ENCODE measurements around the gene NPHS1. TPM values are rescaled to one million over a fixed set of nuclear protein-coding genes. Genes with fewer than 3 reads are reported as not detected.

NPHS1 gene, protein sequence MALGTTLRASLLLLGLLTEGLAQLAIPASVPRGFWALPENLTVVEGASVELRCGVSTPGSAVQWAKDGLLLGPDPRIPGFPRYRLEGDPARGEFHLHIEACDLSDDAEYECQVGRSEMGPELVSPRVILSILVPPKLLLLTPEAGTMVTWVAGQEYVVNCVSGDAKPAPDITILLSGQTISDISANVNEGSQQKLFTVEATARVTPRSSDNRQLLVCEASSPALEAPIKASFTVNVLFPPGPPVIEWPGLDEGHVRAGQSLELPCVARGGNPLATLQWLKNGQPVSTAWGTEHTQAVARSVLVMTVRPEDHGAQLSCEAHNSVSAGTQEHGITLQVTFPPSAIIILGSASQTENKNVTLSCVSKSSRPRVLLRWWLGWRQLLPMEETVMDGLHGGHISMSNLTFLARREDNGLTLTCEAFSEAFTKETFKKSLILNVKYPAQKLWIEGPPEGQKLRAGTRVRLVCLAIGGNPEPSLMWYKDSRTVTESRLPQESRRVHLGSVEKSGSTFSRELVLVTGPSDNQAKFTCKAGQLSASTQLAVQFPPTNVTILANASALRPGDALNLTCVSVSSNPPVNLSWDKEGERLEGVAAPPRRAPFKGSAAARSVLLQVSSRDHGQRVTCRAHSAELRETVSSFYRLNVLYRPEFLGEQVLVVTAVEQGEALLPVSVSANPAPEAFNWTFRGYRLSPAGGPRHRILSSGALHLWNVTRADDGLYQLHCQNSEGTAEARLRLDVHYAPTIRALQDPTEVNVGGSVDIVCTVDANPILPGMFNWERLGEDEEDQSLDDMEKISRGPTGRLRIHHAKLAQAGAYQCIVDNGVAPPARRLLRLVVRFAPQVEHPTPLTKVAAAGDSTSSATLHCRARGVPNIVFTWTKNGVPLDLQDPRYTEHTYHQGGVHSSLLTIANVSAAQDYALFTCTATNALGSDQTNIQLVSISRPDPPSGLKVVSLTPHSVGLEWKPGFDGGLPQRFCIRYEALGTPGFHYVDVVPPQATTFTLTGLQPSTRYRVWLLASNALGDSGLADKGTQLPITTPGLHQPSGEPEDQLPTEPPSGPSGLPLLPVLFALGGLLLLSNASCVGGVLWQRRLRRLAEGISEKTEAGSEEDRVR (N-terminal part only)
- total RNA-seq: not detected

DNA sequence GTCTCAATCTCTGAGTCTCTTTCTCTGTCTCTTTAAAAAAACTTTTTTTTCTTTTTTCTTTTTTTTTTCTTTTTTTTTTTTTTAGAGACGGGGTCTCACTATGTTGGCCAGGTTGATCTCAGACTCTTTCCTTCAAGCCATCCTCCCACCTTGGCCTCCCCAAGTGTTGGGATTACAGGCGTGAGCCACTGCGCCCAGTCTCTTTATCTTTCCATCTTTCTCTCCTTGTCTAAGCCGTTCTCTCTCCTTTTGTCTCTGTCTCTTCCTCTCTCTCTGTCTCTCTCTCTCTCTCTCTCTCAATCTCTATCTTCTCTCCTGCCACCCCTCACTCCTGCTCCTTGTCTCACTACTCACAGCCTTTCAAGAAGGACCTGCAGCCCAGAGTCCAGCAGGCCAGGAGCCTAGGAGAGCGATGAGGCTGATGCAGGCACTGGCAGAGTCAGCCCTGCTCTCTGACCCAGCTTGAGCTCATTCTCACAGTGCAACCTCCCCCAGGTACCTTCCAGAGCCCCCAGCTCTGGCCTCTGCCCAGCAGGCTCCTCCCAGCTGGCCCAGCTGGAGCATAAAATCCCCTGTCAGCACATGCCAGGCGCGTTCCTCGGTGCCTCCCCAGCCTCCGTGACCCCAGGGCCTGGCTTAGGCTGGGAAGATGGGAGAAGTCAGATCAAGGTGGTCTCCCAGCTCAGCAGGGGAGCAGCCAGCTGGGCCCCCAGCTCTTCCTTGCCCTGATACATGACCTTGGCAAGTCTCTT, at the start of gene NPHS1:
Gene NPHS1 (minus strand): TSS at position 476 of the 752 bp plus-strand sequence. CDS start 667 bp downstream, outside the sequence.
- TF ChIP-seq, protein P1, sequence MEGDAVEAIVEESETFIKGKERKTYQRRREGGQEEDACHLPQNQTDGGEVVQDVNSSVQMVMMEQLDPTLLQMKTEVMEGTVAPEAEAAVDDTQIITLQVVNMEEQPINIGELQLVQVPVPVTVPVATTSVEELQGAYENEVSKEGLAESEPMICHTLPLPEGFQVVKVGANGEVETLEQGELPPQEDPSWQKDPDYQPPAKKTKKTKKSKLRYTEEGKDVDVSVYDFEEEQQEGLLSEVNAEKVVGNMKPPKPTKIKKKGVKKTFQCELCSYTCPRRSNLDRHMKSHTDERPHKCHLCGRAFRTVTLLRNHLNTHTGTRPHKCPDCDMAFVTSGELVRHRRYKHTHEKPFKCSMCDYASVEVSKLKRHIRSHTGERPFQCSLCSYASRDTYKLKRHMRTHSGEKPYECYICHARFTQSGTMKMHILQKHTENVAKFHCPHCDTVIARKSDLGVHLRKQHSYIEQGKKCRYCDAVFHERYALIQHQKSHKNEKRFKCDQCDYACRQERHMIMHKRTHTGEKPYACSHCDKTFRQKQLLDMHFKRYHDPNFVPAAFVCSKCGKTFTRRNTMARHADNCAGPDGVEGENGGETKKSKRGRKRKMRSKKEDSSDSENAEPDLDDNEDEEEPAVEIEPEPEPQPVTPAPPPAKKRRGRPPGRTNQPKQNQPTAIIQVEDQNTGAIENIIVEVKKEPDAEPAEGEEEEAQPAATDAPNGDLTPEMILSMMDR (IDR thresholded peaks at IDR 0.05): no peak
- TF ChIP-seq POLR2AphosphoS5 (IDR thresholded peaks at IDR 0.05; ENCODE audit: insufficient read depth in 1 of 2, low read depth in 1 of 2) (no peak), POLR2A (IDR thresholded peaks at IDR 0.05) (no peak)
- Histone ChIP-seq H3K9me3 (no peaks in the 10 kb centered on the region), H3K27ac (no peak within 1 kb of the TSS), H3K4me1 (peaks cover 14% of the 10 kb centered on the region), H3K36me3 (no peaks in the 10 kb centered on the region), H3K4me3 (no peak within 1 kb of the TSS), H3K27me3 (peaks cover 10% of the 10 kb centered on the region)
- no peak for DNase-seq (ENCODE audit: extremely low spot score in 2 of 2)
- intact Hi-C loops (cut with DNase I): no loop called here

DNA sequence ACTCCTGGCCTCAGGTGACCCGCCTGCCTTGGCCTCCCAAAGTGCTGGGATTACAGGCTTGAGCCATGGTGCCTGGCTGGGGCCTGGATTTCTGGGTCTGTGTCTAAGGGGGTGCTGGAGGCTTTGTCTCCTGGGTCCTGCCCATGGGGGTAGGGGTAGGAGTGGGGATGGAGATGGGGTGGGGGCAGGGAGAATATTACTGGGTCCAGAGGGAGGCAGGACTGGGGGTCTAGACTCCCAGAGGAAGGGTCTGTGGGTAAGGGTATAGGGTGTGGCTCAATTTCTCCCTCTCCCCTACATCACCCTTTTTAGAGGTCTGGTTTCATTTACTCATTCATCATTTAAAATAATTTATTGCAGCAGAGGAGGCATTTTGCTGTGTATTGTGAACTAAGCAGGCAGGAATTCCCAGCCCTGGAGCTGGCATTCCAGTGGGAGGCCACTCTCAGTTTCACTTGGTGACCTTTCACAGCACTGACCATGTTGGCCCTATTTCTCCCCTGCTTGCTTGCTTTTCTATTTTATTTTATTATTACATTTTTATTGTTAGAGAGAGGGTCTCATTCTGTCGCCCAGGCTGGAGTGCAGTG, 48.8 kb upstream of the NPHS1 start:
- H3K4me1 ChIP-seq: peaks cover 42% of the 10 kb centered on the region
- H3K36me3 ChIP-seq: peaks cover 0 to 5% of the 10 kb centered on the region in 2 donors
- H3K27ac ChIP-seq: peak overlapping the region; percentile 85
- H3K4me3 ChIP-seq: peak overlapping the region; percentile 67 to 77
- DNase-seq (ENCODE audit: extremely low spot score in 2 of 2): no peak
- H3K9me3 ChIP-seq: no peaks in the 10 kb centered on the region
- TF ChIP-seq POLR2A (IDR thresholded peaks at IDR 0.05): no peak
- TF ChIP-seq POLR2AphosphoS5 (IDR thresholded peaks at IDR 0.05; ENCODE audit: insufficient read depth in 1 of 2, low read depth in 1 of 2): no peak
- TF ChIP-seq, protein P1 (IDR thresholded peaks at IDR 0.05): no peak
- intact Hi-C loops (cut with DNase I): no loop called here
- H3K27me3 ChIP-seq: no peaks in the 10 kb centered on the region

DNA sequence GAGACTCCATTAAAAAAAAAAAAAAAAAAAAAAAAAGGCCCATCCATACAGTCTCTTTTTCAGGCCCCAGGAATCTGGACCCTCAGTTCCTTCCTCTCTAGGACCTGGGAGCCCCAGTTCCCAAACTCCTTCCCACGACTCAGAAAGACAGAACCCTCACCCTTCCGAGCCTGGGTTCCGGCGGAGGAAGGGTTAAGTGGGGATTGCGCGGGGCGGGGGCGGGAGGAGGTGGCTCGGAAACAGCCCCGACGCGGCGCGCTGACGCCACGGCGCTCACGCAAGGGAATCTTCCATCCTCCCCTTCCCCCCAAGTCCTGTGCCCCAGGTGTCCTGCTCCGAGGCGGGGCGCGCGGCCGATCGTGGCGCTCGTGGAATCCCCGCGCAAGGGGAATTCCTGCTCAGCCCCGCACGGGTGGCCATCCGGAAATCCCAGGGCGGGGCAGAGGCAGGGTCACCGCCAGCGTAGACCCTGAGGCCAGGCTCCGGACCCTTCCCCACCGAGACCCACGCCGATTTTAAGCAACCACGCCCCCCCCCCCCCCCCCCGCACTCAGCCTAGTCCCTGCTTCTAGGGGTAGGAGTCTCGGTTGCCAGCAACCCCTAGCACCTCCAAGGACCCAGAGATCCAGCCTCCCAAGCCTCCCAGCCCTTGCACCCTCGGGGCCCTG, 47.4 kb upstream of the NPHS1 start:
- H3K4me1 ChIP-seq: peaks cover 42% of the 10 kb centered on the region
- TF ChIP-seq POLR2A (IDR thresholded peaks at IDR 0.05) (peak in 1 of 2 donors; percentile 45), POLR2AphosphoS5 (IDR thresholded peaks at IDR 0.05; ENCODE audit: insufficient read depth in 1 of 2, low read depth in 1 of 2) (peak; percentile 44 to 62)
- TF ChIP-seq, protein P1 (IDR thresholded peaks at IDR 0.05): no peak
- no peak for DNase-seq (ENCODE audit: extremely low spot score in 2 of 2)
- H3K27me3 ChIP-seq: no peaks in the 10 kb centered on the region
- peak overlapping the region; percentile 67 to 77 for H3K4me3 ChIP-seq
- intact Hi-C loops (cut with DNase I): no loop called here
- H3K36me3 ChIP-seq: peaks cover 0 to 19% of the 10 kb centered on the region in 2 donors
- H3K27ac ChIP-seq: peak overlapping the region; percentile 85
- no peaks in the 10 kb centered on the region for H3K9me3 ChIP-seq

DNA sequence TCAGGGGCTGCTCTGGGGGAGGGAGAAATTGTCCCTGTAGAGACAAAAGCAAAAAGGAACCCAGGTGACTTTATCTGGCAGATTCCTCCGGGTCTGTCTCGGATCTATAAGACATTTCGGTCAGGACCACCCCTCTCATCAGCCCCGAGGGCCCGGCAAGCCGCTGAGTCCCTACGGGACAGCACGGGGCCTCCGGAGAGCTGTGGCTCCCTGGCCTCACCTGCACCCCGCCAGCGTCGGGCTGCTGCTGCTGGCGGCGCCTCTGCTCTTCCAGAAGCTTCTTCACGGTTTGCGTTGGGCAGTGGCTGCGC, 46.1 kb upstream of the NPHS1 start:
- Histone ChIP-seq H3K27ac (peak overlapping the region; percentile 85), H3K27me3 (no peaks in the 10 kb centered on the region), H3K4me1 (peaks cover 37% of the 10 kb centered on the region), H3K4me3 (peak overlapping the region; percentile 67 to 77), H3K9me3 (no peaks in the 10 kb centered on the region), H3K36me3 (peaks cover 0 to 27% of the 10 kb centered on the region in 2 donors)
- intact Hi-C loops (cut with DNase I): no loop called here
- DNase-seq (ENCODE audit: extremely low spot score in 2 of 2): no peak
- TF ChIP-seq POLR2A (IDR thresholded peaks at IDR 0.05) (no peak), POLR2AphosphoS5 (IDR thresholded peaks at IDR 0.05; ENCODE audit: insufficient read depth in 1 of 2, low read depth in 1 of 2) (no peak)
- TF ChIP-seq, protein P1 (IDR thresholded peaks at IDR 0.05): no peak

All from vagina (tissue), 2 donors.